Right atrium auricular region (tissue), 2 donors: ENCODE results near the gene TMEM221. TPM values are rescaled to one million over a fixed set of nuclear protein-coding genes. Genes with fewer than 3 reads are reported as not detected.

Experiments used
- DNase-seq: peaks from one replicate; pipeline ENCODE4 v3.0.0-alpha.2; 2019; ENCODE audit warnings: low spot score
- H3K27ac ChIP-seq, 2 donors: fragments of 200-600 bp; sonication (generic); 1 replicate in 1 of 2; 2 replicates in 1 of 2; pipeline ENCODE4 v1.5.1; 2016 to 2019
- H3K27me3 ChIP-seq, 2 donors: fragments of 200-600 bp; sonication (generic); one replicate each; pipeline versions ENCODE4 v1.5.1 to v1.6.0; 2017 to 2019
- H3K36me3 ChIP-seq: fragments of 200-600 bp; sonication (generic); one replicate; pipeline ENCODE4 v1.5.1; 2016
- H3K4me1 ChIP-seq, 2 donors: fragments of 200-600 bp; sonication (generic); one replicate each; pipeline versions ENCODE4 v1.5.1 to v1.6.0; 2017 to 2019
- H3K4me3 ChIP-seq, 2 donors: fragments of 200-600 bp; sonication (generic); 1 replicate in 1 of 2; 2 replicates in 1 of 2; pipeline ENCODE4 v1.5.1; 2017 to 2019; ENCODE audit warnings: mild to moderate bottlenecking in 1 of 2, moderate library complexity in 1 of 2
- H3K9me3 ChIP-seq, 2 donors: fragments of 200-600 bp; sonication (generic); one replicate each; pipeline ENCODE4 v1.5.1; 2019
- total RNA-seq, 2 donors: library from RNA; depleted of rRNA; stranded (reverse); fragments of >200 nt; gene quantifications; one replicate each; pipeline ENCODE4 v1.1.0, GENCODE V29; 2016
- TF ChIP-seq, protein P1 (sequence below), 2 donors: fragments of 200-600 bp; sonication (generic); IDR thresholded peaks; one replicate each; pipeline ENCODE4 v1.5.1; 2019; ENCODE audit warnings: antibody characterized with exemption in 2 of 2

TMEM221 gene
- total RNA-seq, 2 donors from 2014 or later: 0.30 to 0.51 TPM

DNA sequence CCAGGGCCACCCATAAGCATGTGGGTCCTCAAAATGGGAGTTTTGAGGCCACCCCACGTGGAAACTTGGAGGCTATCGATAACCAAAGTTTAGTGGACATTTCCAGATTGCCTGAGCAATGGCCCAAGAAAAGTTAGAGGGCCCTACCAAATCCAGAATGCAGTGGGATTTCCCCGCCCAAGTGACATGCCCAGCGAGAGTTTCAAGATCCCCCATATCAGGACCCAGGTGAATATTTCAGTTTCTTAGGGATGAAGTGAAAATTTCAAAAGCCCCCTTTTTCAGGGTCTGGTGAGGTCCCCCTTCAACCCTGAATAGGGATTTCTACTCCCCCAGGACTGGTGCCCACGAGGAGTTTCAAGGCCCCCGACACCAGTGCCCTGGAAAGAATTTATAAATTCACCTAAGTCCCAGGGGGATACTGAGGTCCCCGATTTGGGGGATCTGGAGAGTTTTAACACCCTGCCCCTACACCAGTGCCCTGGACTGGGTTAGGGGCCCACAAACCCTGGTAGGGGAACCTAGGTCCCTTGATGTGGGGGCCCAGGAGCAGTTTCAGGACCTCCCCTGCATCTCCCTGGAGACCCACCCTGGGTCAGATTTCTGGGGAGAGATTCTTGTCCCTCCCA, 43.7 kb downstream of the TMEM221 start:
- TF ChIP-seq, protein P1, sequence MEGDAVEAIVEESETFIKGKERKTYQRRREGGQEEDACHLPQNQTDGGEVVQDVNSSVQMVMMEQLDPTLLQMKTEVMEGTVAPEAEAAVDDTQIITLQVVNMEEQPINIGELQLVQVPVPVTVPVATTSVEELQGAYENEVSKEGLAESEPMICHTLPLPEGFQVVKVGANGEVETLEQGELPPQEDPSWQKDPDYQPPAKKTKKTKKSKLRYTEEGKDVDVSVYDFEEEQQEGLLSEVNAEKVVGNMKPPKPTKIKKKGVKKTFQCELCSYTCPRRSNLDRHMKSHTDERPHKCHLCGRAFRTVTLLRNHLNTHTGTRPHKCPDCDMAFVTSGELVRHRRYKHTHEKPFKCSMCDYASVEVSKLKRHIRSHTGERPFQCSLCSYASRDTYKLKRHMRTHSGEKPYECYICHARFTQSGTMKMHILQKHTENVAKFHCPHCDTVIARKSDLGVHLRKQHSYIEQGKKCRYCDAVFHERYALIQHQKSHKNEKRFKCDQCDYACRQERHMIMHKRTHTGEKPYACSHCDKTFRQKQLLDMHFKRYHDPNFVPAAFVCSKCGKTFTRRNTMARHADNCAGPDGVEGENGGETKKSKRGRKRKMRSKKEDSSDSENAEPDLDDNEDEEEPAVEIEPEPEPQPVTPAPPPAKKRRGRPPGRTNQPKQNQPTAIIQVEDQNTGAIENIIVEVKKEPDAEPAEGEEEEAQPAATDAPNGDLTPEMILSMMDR (IDR thresholded peaks at IDR 0.05): no peak
- Histone ChIP-seq H3K4me3 (peak overlapping the region; percentile 37 to 54), H3K27me3 (no peaks in the 10 kb centered on the region), H3K36me3 (no peaks in the 10 kb centered on the region), H3K4me1 (peaks cover 0 to 33% of the 10 kb centered on the region in 2 donors), H3K27ac (peak overlapping the region; percentile 79 to 87), H3K9me3 (no peaks in the 10 kb centered on the region)
- DNase-seq: no peak

DNA sequence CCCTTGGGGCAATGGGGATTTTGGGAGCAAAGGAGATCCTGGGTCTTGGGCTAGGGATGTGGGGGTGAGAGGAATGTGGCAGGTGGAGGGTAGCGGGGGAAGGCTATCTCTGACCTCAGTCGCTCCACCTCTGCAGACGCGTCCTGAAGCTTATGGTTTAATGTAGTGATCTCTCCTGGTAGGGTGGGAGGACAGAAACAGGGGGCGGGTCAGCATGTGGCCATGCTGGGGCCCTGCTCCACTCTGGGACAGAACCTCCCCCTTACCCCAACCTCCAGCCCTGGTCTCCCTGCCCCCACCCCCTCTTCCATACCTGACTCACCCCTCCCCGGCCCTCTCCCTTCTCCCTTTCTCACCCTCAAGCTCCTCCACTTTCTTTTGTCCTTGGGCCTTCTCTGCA, 44.5 kb downstream of the TMEM221 start:
- DNase-seq: no peak
- Histone ChIP-seq H3K36me3 (no peaks in the 10 kb centered on the region), H3K4me3 (peak overlapping the region; percentile 37 to 54), H3K27ac (peak overlapping the region; percentile 79 to 87), H3K9me3 (no peaks in the 10 kb centered on the region), H3K4me1 (peaks cover 0 to 33% of the 10 kb centered on the region in 2 donors), H3K27me3 (no peaks in the 10 kb centered on the region)
- TF ChIP-seq, protein P1 (IDR thresholded peaks at IDR 0.05): no peak

DNA sequence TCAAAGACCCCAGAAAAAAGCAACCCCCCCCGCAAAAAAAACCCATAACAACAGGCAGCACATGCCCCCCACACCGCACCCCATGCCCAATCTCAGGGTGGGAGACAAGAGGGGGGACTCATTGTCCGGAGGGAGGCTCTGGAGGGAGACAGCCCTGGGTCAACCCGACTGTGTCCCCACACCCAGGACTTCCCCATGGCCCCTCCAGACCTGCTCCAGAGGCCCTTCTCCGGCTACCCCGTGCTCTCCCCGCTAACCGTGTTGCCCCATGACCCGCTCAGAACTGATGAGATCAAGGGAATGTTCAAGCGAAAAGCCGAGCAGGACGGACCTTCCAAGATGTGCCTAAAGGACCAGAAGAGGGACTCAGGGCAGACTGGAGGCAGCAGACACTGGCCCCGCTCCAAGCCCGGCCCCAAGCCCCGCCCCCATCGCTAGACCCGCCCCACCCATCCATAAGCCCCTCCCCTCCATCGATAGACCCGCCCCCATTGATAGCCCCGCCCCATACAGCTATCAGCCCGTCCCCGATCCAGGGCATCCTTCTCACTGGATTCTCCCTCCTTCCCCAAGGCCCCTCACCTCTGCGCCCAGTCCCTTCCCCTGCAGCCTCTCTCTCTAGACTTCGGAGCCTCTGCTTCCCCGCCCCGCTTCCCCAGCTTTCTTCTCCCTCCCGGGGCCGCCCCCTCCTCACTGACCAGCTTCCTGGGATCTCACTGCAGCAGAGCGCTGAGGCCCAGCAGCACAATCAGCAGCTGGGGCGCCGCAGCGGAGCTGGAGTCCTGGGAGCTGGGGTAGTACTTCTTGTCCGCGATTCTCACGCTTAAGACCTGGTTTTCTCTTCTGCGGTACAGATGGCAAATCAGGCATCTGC, 45.2 kb downstream of the TMEM221 start:
- Histone ChIP-seq H3K27me3 (no peaks in the 10 kb centered on the region), H3K4me3 (peak overlapping the region in 1 of 2 donors; percentile 54), H3K9me3 (no peaks in the 10 kb centered on the region), H3K27ac (peak overlapping the region in 1 of 2 donors; percentile 87), H3K4me1 (peaks cover 0 to 33% of the 10 kb centered on the region in 2 donors), H3K36me3 (no peaks in the 10 kb centered on the region)
- TF ChIP-seq, protein P1 (IDR thresholded peaks at IDR 0.05): no peak
- no peak for DNase-seq

DNA sequence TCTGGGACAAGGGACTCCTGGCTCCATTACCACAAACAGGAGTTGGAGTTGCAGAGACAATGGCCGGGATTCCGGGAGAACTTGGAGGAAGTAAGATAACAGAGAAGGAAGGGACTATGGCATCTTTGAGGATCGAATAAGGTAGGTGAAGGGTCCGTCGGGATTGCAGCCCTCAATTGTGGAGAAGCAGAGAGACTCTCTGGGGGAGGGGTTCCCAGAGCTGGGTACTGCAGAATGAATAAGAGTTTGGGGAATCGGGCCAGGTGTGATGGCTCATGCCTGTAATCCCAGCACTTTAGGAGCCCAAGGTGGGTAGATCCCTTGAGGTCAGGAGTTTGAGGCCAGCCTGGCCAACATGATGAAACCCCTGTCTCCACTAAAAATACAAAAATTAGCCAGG, 46.8 kb downstream of the TMEM221 start:
- no peak overlapping the region for H3K4me3 ChIP-seq
- no peak for DNase-seq
- H3K27ac ChIP-seq: no peak overlapping the region
- TF ChIP-seq, protein P1 (IDR thresholded peaks at IDR 0.05): no peak
- no peaks in the 10 kb centered on the region for H3K27me3 ChIP-seq
- H3K36me3 ChIP-seq: no peaks in the 10 kb centered on the region
- no peaks in the 10 kb centered on the region for H3K9me3 ChIP-seq
- peaks cover 0 to 30% of the 10 kb centered on the region in 2 donors for H3K4me1 ChIP-seq

DNA sequence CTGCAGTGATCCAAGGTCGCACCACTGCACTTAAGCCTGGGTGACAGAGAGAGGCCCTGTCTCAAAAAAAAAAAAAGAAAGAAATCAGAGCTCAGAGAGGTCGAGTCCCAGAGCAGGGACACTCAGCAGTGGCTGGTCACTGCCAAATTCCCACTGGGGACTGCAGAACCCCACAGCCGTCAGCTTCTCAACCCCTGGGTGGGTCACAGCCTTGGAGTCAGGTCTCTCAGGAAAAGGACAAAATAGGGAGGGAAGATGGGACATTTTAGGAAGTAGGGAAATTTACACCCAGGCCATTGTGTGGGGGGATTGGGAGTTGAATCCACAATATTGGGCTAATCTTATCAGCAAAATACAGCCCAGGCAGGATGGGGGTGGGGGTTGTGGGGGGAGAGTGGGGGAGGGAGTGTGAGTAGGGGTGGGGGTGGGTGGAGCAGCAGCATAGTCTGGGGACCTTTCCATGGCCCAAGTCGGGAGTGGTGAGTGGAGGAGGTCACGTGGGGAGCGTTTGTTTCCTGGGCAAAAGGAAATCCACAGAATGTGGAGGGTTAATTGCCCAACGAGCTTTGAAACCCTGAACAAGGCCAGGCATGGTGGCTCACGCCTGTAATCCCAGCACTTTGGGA, 49.5 kb downstream of the TMEM221 start:
- TF ChIP-seq, protein P1 (IDR thresholded peaks at IDR 0.05): no peak
- H3K27ac ChIP-seq: no peak overlapping the region
- H3K36me3 ChIP-seq: no peaks in the 10 kb centered on the region

More for the DNA sequence above, 49.5 kb downstream of the TMEM221 start:
- Histone ChIP-seq H3K27me3 (no peaks in the 10 kb centered on the region), H3K4me3 (no peak overlapping the region), H3K4me1 (peaks cover 0 to 21% of the 10 kb centered on the region in 2 donors), H3K9me3 (no peaks in the 10 kb centered on the region)
- DNase-seq: no peak
